Keratinocyte (primary cell): Measurements from ENCODE around the gene KIF5A. TPM values are rescaled to one million over a fixed set of nuclear protein-coding genes. Genes with fewer than 3 reads are reported as not detected.

ENCODE experiments used
- DNase-seq: peaks from one replicate; pipeline ENCODE4 v3.0.0-alpha.2; 2011; ENCODE audit warnings: low read depth, missing footprints, low spot score
- FAIRE-seq: peaks from 2 replicates; lab custom pipeline; 2011; peaks lifted over from hg19 to GRCh38; lab: Jason Lieb, UNC
- H2AFZ ChIP-seq: 2 replicates; pipeline ENCODE4 v1.6.0; 2012; ENCODE audit warnings: low read length, control low read depth, inconsistent platforms; ENCODE audit not compliant: control insufficient read depth
- H3K27ac ChIP-seq: 2 replicates; pipeline ENCODE4 v1.5.1; 2011; ENCODE audit warnings: low read length; ENCODE audit not compliant: control insufficient read depth, insufficient read depth
- H3K27me3 ChIP-seq: 3 replicates; pipeline ENCODE4 v1.6.0; 2011; ENCODE audit warnings: low read length; ENCODE audit not compliant: control insufficient read depth, insufficient read depth; ENCODE audit errors: extremely low read depth
- H3K36me3 ChIP-seq, 2 experiments: 2 replicates in 1 of 2; 3 replicates in 1 of 2; pipeline ENCODE4 v1.5.1; 2011; ENCODE audit warnings: low read length in 2 of 2, mild to moderate bottlenecking in 1 of 2; ENCODE audit not compliant: control insufficient read depth in 2 of 2, insufficient read depth in 2 of 2; ENCODE audit errors: extremely low read depth in 1 of 2
- H3K4me1 ChIP-seq: 3 replicates; pipeline ENCODE4 v1.5.1; 2011; ENCODE audit warnings: low read length; ENCODE audit not compliant: control insufficient read depth, insufficient read depth; ENCODE audit errors: extremely low read depth
- H3K4me2 ChIP-seq: 3 replicates; pipeline ENCODE4 v1.6.0; 2011; ENCODE audit warnings: low read depth, low read length; ENCODE audit not compliant: control insufficient read depth, insufficient read depth; ENCODE audit errors: extremely low read depth
- H3K4me3 ChIP-seq, 3 experiments: fragments of 200-600 bp in 1 of 3; sonication (generic) in 1 of 3; 2 replicates in 2 of 3; 3 replicates in 1 of 3; pipeline ENCODE4 v1.5.1; 2011 to 2016; ENCODE audit warnings: low read length in 3 of 3, mild to moderate bottlenecking in 3 of 3, control low read depth in 2 of 3, inconsistent platforms in 1 of 3, low read depth in 1 of 3, mixed read lengths in 1 of 3, mixed run types in 1 of 3, moderate library complexity in 1 of 3; ENCODE audit not compliant: control insufficient read depth in 2 of 3, insufficient read depth in 2 of 3; ENCODE audit errors: extremely low read depth in 1 of 3
- H3K79me2 ChIP-seq: 2 replicates; pipeline ENCODE4 v1.6.0; 2012; ENCODE audit warnings: low read length; ENCODE audit not compliant: control insufficient read depth, insufficient read depth
- H3K9ac ChIP-seq: 3 replicates; pipeline ENCODE4 v1.6.0; 2011; ENCODE audit warnings: low read length; ENCODE audit not compliant: control insufficient read depth, insufficient read depth; ENCODE audit errors: extremely low read depth
- H3K9me1 ChIP-seq: 3 replicates; pipeline ENCODE4 v1.6.0; 2011; ENCODE audit warnings: low read length; ENCODE audit not compliant: control insufficient read depth, insufficient read depth; ENCODE audit errors: extremely low read depth
- H3K9me3 ChIP-seq: 2 replicates; pipeline ENCODE4 v1.5.1; 2012; ENCODE audit warnings: low read depth, low read length; ENCODE audit not compliant: control insufficient read depth
- H4K20me1 ChIP-seq: 3 replicates; pipeline ENCODE4 v1.6.0; 2011; ENCODE audit warnings: low read length; ENCODE audit not compliant: control insufficient read depth, insufficient read depth; ENCODE audit errors: extremely low read depth
- EZH2 ChIP-seq: IDR thresholded peaks from one replicate; pipeline ENCODE4 v1.6.1; 2012; ENCODE audit warnings: inconsistent platforms, mild to moderate bottlenecking, low read length, moderate library complexity
- dilution Hi-C: fragments of 300-500 bp; cut with MboI; formaldehyde crosslinking; loops from one replicate; pipeline ENCODE4 v1.7.0; 2020; ENCODE audit warnings: low sequenced_read_pairs; ENCODE audit not compliant: extremely low pct_ligation_motif_present
- polyA plus RNA-seq, 5 experiments: library from polyadenylated mRNA; depleted of rRNA in 3 of 5; stranded (reverse) in 3 of 5; stranded (forward) in 1 of 5; unstranded in 1 of 5; fragments of >200 nt; gene quantifications; 1 replicate in 1 of 5; 2 replicates in 3 of 5; 3 replicates in 1 of 5; pipeline versions ENCODE4 v1.2.1 to v1.2.3, GENCODE V29; 2011 to 2012; ENCODE audit warnings: missing spikeins in 2 of 5, low read depth in 1 of 5, low replicate concordance in 1 of 5
- TF ChIP-seq, protein P1 (sequence below), 3 experiments: IDR thresholded peaks in 1 of 3; conservative IDR thresholded peaks in 1 of 3; optimal IDR thresholded peaks in 1 of 3; 2 replicates in 2 of 3; 3 replicates in 1 of 3; pipeline versions ENCODE3 to v1.5.1; 2011; ENCODE audit warnings: low read length in 3 of 3, mild to moderate bottlenecking in 3 of 3, moderate library complexity in 2 of 3, control low read depth in 1 of 3, inconsistent platforms in 1 of 3; ENCODE audit not compliant: insufficient read depth in 2 of 3; ENCODE audit errors: extremely low read depth in 1 of 3

Gene KIF5A
- polyA plus RNA-seq, 1 donor (not counting 4 experiments of a cell fraction or from before 2014, with no cell fraction given) = 0.05 TPM

DNA sequence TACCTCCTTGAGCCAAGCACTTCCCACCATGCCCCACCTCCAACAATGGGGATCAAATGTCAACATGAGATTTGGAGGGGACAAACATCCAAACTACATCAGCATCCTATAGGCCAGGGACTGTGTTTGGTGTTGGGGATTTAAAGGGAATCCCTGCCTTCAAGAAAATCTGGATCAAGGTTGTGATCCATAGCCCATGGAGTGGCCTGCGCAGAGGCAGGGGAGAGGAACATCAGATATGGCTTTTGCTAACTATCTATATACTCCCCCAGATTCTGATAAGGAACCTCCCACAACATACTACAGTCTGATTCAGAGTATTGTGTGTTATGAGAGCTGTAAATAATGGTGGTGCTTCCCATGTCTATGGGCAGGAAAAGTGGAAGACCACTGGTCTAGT, 5.1 kb downstream of the KIF5A start:
- no peak overlapping the region for H3K9ac ChIP-seq
- no peaks in the 10 kb centered on the region for H3K79me2 ChIP-seq
- H4K20me1 ChIP-seq = no peaks in the 10 kb centered on the region
- no peak overlapping the region for H3K27ac ChIP-seq
- no peak overlapping the region for H3K4me2 ChIP-seq
- peaks cover 9% of the 10 kb centered on the region for H3K27me3 ChIP-seq
- H3K9me3 ChIP-seq = no peaks in the 10 kb centered on the region
- no peak for TF ChIP-seq EZH2
- TF ChIP-seq, protein P1, sequence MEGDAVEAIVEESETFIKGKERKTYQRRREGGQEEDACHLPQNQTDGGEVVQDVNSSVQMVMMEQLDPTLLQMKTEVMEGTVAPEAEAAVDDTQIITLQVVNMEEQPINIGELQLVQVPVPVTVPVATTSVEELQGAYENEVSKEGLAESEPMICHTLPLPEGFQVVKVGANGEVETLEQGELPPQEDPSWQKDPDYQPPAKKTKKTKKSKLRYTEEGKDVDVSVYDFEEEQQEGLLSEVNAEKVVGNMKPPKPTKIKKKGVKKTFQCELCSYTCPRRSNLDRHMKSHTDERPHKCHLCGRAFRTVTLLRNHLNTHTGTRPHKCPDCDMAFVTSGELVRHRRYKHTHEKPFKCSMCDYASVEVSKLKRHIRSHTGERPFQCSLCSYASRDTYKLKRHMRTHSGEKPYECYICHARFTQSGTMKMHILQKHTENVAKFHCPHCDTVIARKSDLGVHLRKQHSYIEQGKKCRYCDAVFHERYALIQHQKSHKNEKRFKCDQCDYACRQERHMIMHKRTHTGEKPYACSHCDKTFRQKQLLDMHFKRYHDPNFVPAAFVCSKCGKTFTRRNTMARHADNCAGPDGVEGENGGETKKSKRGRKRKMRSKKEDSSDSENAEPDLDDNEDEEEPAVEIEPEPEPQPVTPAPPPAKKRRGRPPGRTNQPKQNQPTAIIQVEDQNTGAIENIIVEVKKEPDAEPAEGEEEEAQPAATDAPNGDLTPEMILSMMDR (optimal IDR thresholded peaks at IDR 0.05 in 1 of 3, IDR thresholded peaks at IDR 0.05 in 1 of 3, conservative IDR thresholded peaks at IDR 0.05 in 1 of 3; ENCODE audit: extremely low read depth in 1 of 3, insufficient read depth in 2 of 3, low read length in 3 of 3) = no peak
- no peak for FAIRE-seq
- no peaks in the 10 kb centered on the region for H3K9me1 ChIP-seq
- no peaks in the 10 kb centered on the region for H3K36me3 ChIP-seq
- dilution Hi-C loops = no loop called here
- no peak overlapping the region for H2AFZ ChIP-seq
- no peak overlapping the region for H3K4me3 ChIP-seq
- DNase-seq = no peak
- no peaks in the 10 kb centered on the region for H3K4me1 ChIP-seq

DNA sequence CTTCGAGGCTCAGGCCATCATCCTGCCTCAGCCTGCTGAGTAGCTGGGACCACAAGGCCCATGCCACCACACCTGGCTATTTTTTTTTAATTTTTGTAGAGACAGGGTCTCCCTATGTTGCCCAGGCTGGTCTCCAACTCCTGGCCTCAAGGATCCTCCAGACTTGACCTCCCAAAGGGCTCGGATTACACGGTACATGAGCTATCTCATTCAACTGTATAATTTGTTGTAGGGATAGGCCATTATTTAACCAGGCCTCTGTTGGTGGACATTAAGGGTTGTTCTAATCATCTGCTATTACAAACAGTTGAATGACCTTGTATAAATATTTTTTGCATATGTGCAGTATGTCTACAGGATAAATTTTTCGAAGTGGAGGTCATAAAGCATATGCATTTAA, 9.0 kb downstream of the KIF5A start:
- Histone ChIP-seq H3K4me2 (no peak overlapping the region), H3K27me3 (no peaks in the 10 kb centered on the region), H3K36me3 (no peaks in the 10 kb centered on the region), H2AFZ (no peak overlapping the region), H3K9me1 (no peaks in the 10 kb centered on the region), H3K27ac (no peak overlapping the region), H3K9me3 (no peaks in the 10 kb centered on the region), H3K4me3 (no peak overlapping the region), H3K79me2 (no peaks in the 10 kb centered on the region), H3K4me1 (no peaks in the 10 kb centered on the region), H3K9ac (no peak overlapping the region), H4K20me1 (no peaks in the 10 kb centered on the region)
- dilution Hi-C loops = no loop called here
- no peak for DNase-seq
- FAIRE-seq = no peak
- TF ChIP-seq, protein P1 (optimal IDR thresholded peaks at IDR 0.05 in 1 of 3, IDR thresholded peaks at IDR 0.05 in 1 of 3, conservative IDR thresholded peaks at IDR 0.05 in 1 of 3; ENCODE audit: extremely low read depth in 1 of 3, insufficient read depth in 2 of 3, low read length in 3 of 3) = no peak
- TF ChIP-seq EZH2 = no peak
